ENCODE results near the gene UBR4.
"Not testable (repeated sequence)": the region's sequence is repeated elsewhere in the genome, so short reads cannot be mapped to it uniquely, and the experiment has no call there.

Gene UBR4

DNA sequence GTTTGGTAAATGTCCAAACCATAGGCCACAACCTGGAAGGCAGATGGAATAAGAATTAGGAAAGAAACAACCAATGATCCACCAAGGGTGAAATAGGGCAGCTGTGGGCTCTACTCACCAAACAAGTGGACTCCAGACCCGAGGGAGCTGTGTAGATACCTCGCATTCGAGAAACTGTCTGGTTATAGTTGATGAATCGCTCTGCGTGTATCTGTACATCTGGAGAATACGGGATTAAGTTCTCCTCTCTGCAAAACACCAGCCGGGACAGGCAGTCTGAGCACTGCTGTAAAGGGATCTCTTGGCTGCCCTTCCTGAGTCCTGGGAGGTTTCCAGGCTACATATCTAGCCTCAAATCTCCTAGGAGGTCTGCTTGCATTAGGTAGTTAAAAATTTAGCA lies 9.4 kb upstream of the UBR4 start:
- DNase-seq (ENCODE audit: low read depth), result no peak
- TF ChIP-seq, protein P1, sequence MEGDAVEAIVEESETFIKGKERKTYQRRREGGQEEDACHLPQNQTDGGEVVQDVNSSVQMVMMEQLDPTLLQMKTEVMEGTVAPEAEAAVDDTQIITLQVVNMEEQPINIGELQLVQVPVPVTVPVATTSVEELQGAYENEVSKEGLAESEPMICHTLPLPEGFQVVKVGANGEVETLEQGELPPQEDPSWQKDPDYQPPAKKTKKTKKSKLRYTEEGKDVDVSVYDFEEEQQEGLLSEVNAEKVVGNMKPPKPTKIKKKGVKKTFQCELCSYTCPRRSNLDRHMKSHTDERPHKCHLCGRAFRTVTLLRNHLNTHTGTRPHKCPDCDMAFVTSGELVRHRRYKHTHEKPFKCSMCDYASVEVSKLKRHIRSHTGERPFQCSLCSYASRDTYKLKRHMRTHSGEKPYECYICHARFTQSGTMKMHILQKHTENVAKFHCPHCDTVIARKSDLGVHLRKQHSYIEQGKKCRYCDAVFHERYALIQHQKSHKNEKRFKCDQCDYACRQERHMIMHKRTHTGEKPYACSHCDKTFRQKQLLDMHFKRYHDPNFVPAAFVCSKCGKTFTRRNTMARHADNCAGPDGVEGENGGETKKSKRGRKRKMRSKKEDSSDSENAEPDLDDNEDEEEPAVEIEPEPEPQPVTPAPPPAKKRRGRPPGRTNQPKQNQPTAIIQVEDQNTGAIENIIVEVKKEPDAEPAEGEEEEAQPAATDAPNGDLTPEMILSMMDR (IDR thresholded peaks at IDR 0.05; ENCODE audit: low read depth, low read length, missing control alignments), result no peak
- in situ Hi-C loops (cut with HindIII; ENCODE audit: low sequenced_read_pairs), result no loop called here

DNA sequence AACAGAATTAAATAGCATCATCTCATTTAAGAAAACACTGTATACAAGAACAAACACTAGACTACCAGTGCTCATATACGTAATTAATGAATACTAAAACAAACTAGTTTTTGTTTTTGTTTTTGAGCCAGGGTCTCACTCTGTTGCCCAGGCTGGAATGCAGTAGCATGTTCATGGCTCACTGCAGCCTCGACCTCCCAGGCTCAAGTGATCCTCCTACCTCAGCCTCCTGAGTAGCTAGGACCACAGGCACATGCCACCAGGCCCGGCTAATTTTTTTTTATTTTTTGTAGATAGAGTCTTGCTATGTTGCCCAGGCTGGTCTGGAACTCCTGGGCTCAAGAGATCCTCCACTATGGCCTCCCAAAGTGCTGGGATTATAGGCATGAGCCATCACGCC lies 6.5 kb upstream of the UBR4 start:
- DNase-seq (ENCODE audit: low read depth); H3K4me3 ChIP-seq (ENCODE audit: low read depth, low read length); in situ Hi-C loops (cut with HindIII; ENCODE audit: low sequenced_read_pairs): not testable (repeated sequence)

More for the DNA sequence above, 9.4 kb upstream of the UBR4 start:
- no peak overlapping the region for H3K4me3 ChIP-seq (ENCODE audit: low read depth, low read length)

DNA sequence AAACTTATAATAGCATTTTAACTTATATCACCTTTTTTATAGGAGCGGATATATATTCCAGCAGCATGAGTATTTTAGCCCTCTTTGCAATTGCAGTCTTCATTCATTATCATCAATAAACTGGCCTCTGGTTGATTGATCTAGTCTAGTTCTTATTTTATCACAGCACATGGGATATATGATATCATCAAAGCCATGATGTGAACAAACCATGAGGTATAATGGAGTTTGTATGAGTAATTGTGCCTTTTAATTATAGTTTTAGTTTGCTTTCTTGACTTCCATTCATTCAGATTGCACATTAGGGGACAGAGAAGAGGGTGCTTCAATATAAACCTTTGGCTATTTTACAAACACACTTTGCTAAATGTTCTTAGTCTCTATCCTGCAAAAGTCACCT lies 3.5 kb upstream of the UBR4 start:
- H3K4me3 ChIP-seq (ENCODE audit: low read depth, low read length), result no peak overlapping the region
- TF ChIP-seq, protein P1 (IDR thresholded peaks at IDR 0.05; ENCODE audit: low read depth, low read length, missing control alignments), result no peak
- no peak for DNase-seq (ENCODE audit: low read depth)
- in situ Hi-C loops (cut with HindIII; ENCODE audit: low sequenced_read_pairs), result no loop called here

DNA sequence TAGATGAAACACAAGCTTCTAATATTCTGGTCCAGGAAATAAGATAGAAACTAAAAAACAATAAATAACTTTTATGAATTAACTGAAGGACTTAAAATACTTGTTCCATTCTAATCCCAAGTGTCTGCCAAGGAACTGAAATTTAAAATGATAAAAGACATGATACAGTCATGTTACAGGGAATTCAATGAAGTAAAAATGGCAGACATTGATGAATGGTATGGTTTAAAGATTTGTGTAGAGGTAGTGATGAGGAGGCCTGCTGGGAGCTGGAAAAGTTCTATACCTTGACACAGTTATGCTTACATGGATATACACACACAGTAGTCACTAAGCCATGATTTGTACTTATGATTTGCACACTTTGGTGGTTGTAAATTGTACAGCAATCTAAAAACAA lies 2.1 kb upstream of the UBR4 start:
- in situ Hi-C loops (cut with HindIII; ENCODE audit: low sequenced_read_pairs), result no loop called here
- no peak overlapping the region for H3K4me3 ChIP-seq (ENCODE audit: low read depth, low read length)
- TF ChIP-seq, protein P1 (IDR thresholded peaks at IDR 0.05; ENCODE audit: low read depth, low read length, missing control alignments), result no peak
- DNase-seq (ENCODE audit: low read depth), result no peak

DNA sequence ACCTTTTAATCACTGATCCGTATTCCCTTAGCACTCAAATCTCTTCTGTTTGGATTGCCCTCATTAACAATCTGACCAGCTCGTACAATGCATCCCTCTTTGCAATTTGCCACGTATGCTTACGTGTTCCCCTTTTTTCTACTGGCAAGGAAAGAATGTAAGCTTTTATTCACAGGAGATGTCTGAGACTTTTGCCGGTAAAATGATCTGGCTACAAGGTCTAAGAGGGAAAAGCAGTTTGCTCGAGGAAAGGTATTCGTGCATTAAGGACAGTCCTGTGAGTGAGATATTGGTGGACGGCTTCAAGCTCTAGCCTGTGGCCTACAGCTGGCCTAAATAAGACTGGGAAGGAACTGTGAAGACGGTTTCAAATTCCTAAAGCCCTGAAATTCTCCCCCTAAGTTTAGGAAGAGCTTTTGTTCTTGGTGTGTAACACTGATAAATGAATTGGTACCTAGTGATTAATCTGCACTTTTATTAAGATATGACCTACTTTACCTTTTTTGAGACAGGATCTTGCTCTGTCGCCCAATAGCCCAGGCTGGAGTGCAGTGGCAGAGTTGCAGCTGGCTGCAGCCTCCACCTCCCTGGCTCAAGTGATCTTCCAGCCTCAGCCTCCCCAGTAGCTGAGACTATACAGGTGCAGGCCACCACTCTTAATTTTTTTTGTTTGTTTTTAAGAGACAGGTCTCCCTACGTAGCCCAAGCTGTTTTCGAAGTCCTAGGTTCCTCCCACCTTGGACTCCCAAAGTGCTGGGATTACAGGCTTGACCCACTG lies 895 bp upstream of the UBR4 start:
- peak overlapping the region; percentile 80 for H3K4me3 ChIP-seq (ENCODE audit: low read depth, low read length)
- in situ Hi-C loops (cut with HindIII; ENCODE audit: low sequenced_read_pairs), result no loop called here
- TF ChIP-seq, protein P1 (IDR thresholded peaks at IDR 0.05; ENCODE audit: low read depth, low read length, missing control alignments), result no peak
- no peak for DNase-seq (ENCODE audit: low read depth)

GRCh38 chr1:19209439-19209989 lies 552 bp downstream of the UBR4 start:
- TF ChIP-seq, protein P1 (IDR thresholded peaks at IDR 0.05; ENCODE audit: low read depth, low read length, missing control alignments), result no peak
- H3K4me3 ChIP-seq (ENCODE audit: low read depth, low read length), result peak overlapping the region; percentile 80
- no peak for DNase-seq (ENCODE audit: low read depth)
- in situ Hi-C loops (cut with HindIII; ENCODE audit: low sequenced_read_pairs), result no loop called here

- in situ Hi-C loops (cut with HindIII; ENCODE audit: low sequenced_read_pairs), result no loop called here
- TF ChIP-seq, protein P1 (IDR thresholded peaks at IDR 0.05; ENCODE audit: low read depth, low read length, missing control alignments), result no peak
- DNase-seq (ENCODE audit: low read depth), result no peak
- H3K4me3 ChIP-seq (ENCODE audit: low read depth, low read length), result peak overlapping the region; percentile 80
Observed at GRCh38 chr1:19208710-19209438, 1.2 kb downstream of the UBR4 start.
